ENCODE data around the gene KIF1A.

- no peak for TF ChIP-seq EZH2 (IDR thresholded peaks at IDR 0.05; ENCODE audit: borderline replicate concordance, low read length)
- no peak for TF ChIP-seq CTCF (IDR thresholded peaks at IDR 0.05; ENCODE audit: low read length)
These were observed 96.2 kb downstream of the KIF1A start for GRCh38 chr2:240723851-240724250.

Data from OCI-LY1 (cell line).